ENCODE data around the gene TOMM22. TPM values are rescaled to one million over a fixed set of nuclear protein-coding genes. Genes with fewer than 3 reads are reported as not detected.

TOMM22 gene
- polyA plus RNA-seq, 2 donors: 14.4 to 41.1 TPM

Other genes starting within 250 kb of the TOMM22 start
- gene KCNJ4, start 226.8 kb upstream of the TOMM22 start, polyA plus RNA-seq: not detected
- gene KDELR3, start 213.9 kb upstream of the TOMM22 start, polyA plus RNA-seq: 1 to 10 TPM; 1.0 to 1.3 TPM
- gene DDX17, start 175.6 kb upstream of the TOMM22 start, polyA plus RNA-seq: 100 to 1,000 TPM in 1 of 2 donors, 10 to 100 TPM in 1; 95.5 to 143 TPM
- gene DMC1, start 111.8 kb upstream of the TOMM22 start, polyA plus RNA-seq: 1 to 10 TPM in 1 of 2 donors, under 1 TPM in 1; 0.51 to 1.3 TPM
- under 1 TPM; 0.06 to 0.86 TPM for gene FAM227A, start 25.6 kb upstream of the TOMM22 start, polyA plus RNA-seq
- 10 to 100 TPM; 24.1 to 28.9 TPM for gene CBY1, start 25.3 kb upstream of the TOMM22 start, polyA plus RNA-seq
- 10 to 100 TPM in 1 of 2 donors, 1 to 10 TPM in 1; 9.2 to 16.5 TPM for gene JOSD1, start 19.0 kb downstream of the TOMM22 start, polyA plus RNA-seq
- 10 to 100 TPM; 12.5 to 19.4 TPM for gene GTPBP1, start 24.0 kb downstream of the TOMM22 start, polyA plus RNA-seq
- gene SUN2, start 74.0 kb downstream of the TOMM22 start, polyA plus RNA-seq: 10 to 100 TPM; 61.7 to 70.1 TPM
- 10 to 100 TPM in 1 of 2 donors, 1 to 10 TPM in 1; 8.5 to 12.7 TPM for gene DNAL4, start 112.2 kb downstream of the TOMM22 start, polyA plus RNA-seq
- under 1 TPM; 0.28 to 0.73 TPM for gene NPTXR, start 162.1 kb downstream of the TOMM22 start, polyA plus RNA-seq
- 1 to 10 TPM; 6.4 to 8.5 TPM for gene CBX6, start 190.3 kb downstream of the TOMM22 start, polyA plus RNA-seq